ENCODE measurements around the gene DDHD1.

DNA sequence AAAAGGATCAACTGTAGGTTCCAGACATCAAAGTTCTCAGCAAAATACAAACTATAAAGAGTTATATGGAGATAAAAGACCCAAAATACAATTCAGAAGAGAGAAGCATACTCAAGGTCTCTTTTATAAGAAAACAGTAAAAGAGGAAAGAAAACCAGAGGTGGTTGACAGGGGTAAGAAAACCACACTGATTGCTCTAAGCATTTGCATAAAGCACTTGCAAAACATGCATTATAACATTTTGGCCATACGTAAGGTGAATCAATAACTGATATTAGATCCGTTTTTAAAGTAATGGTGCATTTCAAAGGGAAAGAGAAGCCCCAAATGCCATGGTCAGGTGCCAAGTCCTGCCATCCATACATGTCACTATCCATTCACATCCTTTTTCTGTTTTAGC is 5.9 kb downstream of the DDHD1 start:
- TF ChIP-seq, protein P1, sequence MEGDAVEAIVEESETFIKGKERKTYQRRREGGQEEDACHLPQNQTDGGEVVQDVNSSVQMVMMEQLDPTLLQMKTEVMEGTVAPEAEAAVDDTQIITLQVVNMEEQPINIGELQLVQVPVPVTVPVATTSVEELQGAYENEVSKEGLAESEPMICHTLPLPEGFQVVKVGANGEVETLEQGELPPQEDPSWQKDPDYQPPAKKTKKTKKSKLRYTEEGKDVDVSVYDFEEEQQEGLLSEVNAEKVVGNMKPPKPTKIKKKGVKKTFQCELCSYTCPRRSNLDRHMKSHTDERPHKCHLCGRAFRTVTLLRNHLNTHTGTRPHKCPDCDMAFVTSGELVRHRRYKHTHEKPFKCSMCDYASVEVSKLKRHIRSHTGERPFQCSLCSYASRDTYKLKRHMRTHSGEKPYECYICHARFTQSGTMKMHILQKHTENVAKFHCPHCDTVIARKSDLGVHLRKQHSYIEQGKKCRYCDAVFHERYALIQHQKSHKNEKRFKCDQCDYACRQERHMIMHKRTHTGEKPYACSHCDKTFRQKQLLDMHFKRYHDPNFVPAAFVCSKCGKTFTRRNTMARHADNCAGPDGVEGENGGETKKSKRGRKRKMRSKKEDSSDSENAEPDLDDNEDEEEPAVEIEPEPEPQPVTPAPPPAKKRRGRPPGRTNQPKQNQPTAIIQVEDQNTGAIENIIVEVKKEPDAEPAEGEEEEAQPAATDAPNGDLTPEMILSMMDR (IDR thresholded peaks at IDR 0.05), result no peak
- TF ChIP-seq EP300 (IDR thresholded peaks at IDR 0.05) (no peak), POLR2A (IDR thresholded peaks at IDR 0.05) (no peak)

Data from sigmoid colon (tissue), 4 donors.